ENCODE data around the gene ZNF385B. TPM values are rescaled to one million over a fixed set of nuclear protein-coding genes. Genes with fewer than 3 reads are reported as not detected.

ZNF385B gene
- total RNA-seq, 1 experiment from 2014 or later: not detected

GRCh38 chr2:179444056-179444455 lies 417.4 kb downstream of the ZNF385B start:
- in situ Hi-C loops (cut with HindIII; ENCODE audit: low sequenced_read_pairs): no loop called here
- DNase-seq (ENCODE audit: low spot score): no peak

- no peak for DNase-seq (ENCODE audit: low spot score)
- in situ Hi-C loops (cut with HindIII; ENCODE audit: low sequenced_read_pairs): no loop called here
These were observed 418.2 kb downstream of the ZNF385B start for GRCh38 chr2:179443180-179443579.

- in situ Hi-C loops (cut with HindIII; ENCODE audit: low sequenced_read_pairs): no loop called here
- DNase-seq (ENCODE audit: low spot score): no peak
These were observed 419.2 kb downstream of the ZNF385B start for GRCh38 chr2:179442206-179442605.

- DNase-seq (ENCODE audit: low spot score): no peak
- in situ Hi-C loops (cut with HindIII; ENCODE audit: low sequenced_read_pairs): no loop called here
These were observed 419.9 kb downstream of the ZNF385B start for GRCh38 chr2:179441551-179441950.

- in situ Hi-C loops (cut with HindIII; ENCODE audit: low sequenced_read_pairs): no loop called here
- peak; percentile 38 for DNase-seq (ENCODE audit: low spot score)
These were observed 420.7 kb downstream of the ZNF385B start for GRCh38 chr2:179440642-179441251.

- DNase-seq (ENCODE audit: low spot score): no peak
- in situ Hi-C loops (cut with HindIII; ENCODE audit: low sequenced_read_pairs): no loop called here
These were observed 422.8 kb downstream of the ZNF385B start for GRCh38 chr2:179438654-179439053.

- in situ Hi-C loops (cut with HindIII; ENCODE audit: low sequenced_read_pairs): no loop called here
- DNase-seq (ENCODE audit: low spot score): no peak
These were observed 424.0 kb downstream of the ZNF385B start for GRCh38 chr2:179437430-179437829.

- in situ Hi-C loops (cut with HindIII; ENCODE audit: low sequenced_read_pairs): no loop called here
- no peak for DNase-seq (ENCODE audit: low spot score)
These were observed 425.8 kb downstream of the ZNF385B start for GRCh38 chr2:179435566-179435965.

- no peak for DNase-seq (ENCODE audit: low spot score)
- in situ Hi-C loops (cut with HindIII; ENCODE audit: low sequenced_read_pairs): no loop called here
These were observed 426.4 kb downstream of the ZNF385B start for GRCh38 chr2:179435000-179435399.

GRCh38 chr2:179434357-179434756 lies 427.1 kb downstream of the ZNF385B start:
- no peak for DNase-seq (ENCODE audit: low spot score)
- in situ Hi-C loops (cut with HindIII; ENCODE audit: low sequenced_read_pairs): no loop called here

GRCh38 chr2:179432751-179433150 lies 428.7 kb downstream of the ZNF385B start:
- in situ Hi-C loops (cut with HindIII; ENCODE audit: low sequenced_read_pairs): no loop called here
- no peak for DNase-seq (ENCODE audit: low spot score)

GRCh38 chr2:179429597-179429996 lies 431.8 kb downstream of the ZNF385B start:
- no peak for DNase-seq (ENCODE audit: low spot score)
- in situ Hi-C loops (cut with HindIII; ENCODE audit: low sequenced_read_pairs): no loop called here

- in situ Hi-C loops (cut with HindIII; ENCODE audit: low sequenced_read_pairs): no loop called here
- DNase-seq (ENCODE audit: low spot score): peak; percentile 18
These were observed 432.3 kb downstream of the ZNF385B start for GRCh38 chr2:179429060-179429471.

GRCh38 chr2:179428649-179429048 lies 432.8 kb downstream of the ZNF385B start:
- DNase-seq (ENCODE audit: low spot score): peak; percentile 57
- in situ Hi-C loops (cut with HindIII; ENCODE audit: low sequenced_read_pairs): no loop called here

GRCh38 chr2:179427065-179427464 lies 434.3 kb downstream of the ZNF385B start:
- in situ Hi-C loops (cut with HindIII; ENCODE audit: low sequenced_read_pairs): no loop called here

GRCh38 chr2:179424571-179424970 lies 436.8 kb downstream of the ZNF385B start:
- DNase-seq (ENCODE audit: low spot score): no peak
- in situ Hi-C loops (cut with HindIII; ENCODE audit: low sequenced_read_pairs): no loop called here

More at GRCh38 chr2:179427065-179427464, 434.3 kb downstream of the ZNF385B start:
- no peak for DNase-seq (ENCODE audit: low spot score)

GRCh38 chr2:179422037-179422643 lies 439.3 kb downstream of the ZNF385B start:
- in situ Hi-C loops (cut with HindIII; ENCODE audit: low sequenced_read_pairs): no loop called here
- peak; percentile 61 for DNase-seq (ENCODE audit: low spot score)

GRCh38 chr2:179417436-179417949 lies 443.9 kb downstream of the ZNF385B start:
- DNase-seq (ENCODE audit: low spot score): no peak
- in situ Hi-C loops (cut with HindIII; ENCODE audit: low sequenced_read_pairs): no loop called here

GRCh38 chr2:179412112-179412511 lies 449.3 kb downstream of the ZNF385B start:
- DNase-seq (ENCODE audit: low spot score): no peak
- in situ Hi-C loops (cut with HindIII; ENCODE audit: low sequenced_read_pairs): no loop called here

- in situ Hi-C loops (cut with HindIII; ENCODE audit: low sequenced_read_pairs): no loop called here
- peak; percentile 83 for DNase-seq (ENCODE audit: low spot score)
These were observed 450.7 kb downstream of the ZNF385B start for GRCh38 chr2:179410552-179411356.

Data from G401 (cell line).